Measurements from ENCODE around the gene AFG1L.
"Not testable (repeated sequence)": the region's sequence is repeated elsewhere in the genome, so short reads cannot be mapped to it uniquely, and the experiment has no call there.

AFG1L gene

GRCh38 chr6:108353853-108354252, 59.0 kb downstream of the AFG1L start:
- no peak for DNase-seq (ENCODE audit: low read depth)

- DNase-seq (ENCODE audit: low read depth), result no peak
Observed at GRCh38 chr6:108355120-108355519, 60.3 kb downstream of the AFG1L start.

- no peak for DNase-seq (ENCODE audit: low read depth)
Observed at GRCh38 chr6:108355890-108356289, 61.0 kb downstream of the AFG1L start.

GRCh38 chr6:108359901-108360882, 65.3 kb downstream of the AFG1L start:
- no peak for DNase-seq (ENCODE audit: low read depth)

- DNase-seq (ENCODE audit: low read depth), result no peak
Observed at GRCh38 chr6:108360919-108361311, 66.1 kb downstream of the AFG1L start.

GRCh38 chr6:108361312-108361932, 66.6 kb downstream of the AFG1L start:
- DNase-seq (ENCODE audit: low read depth), result no peak

GRCh38 chr6:108362455-108362854, 67.6 kb downstream of the AFG1L start:
- DNase-seq (ENCODE audit: low read depth), result no peak

- no peak for DNase-seq (ENCODE audit: low read depth)
Observed at GRCh38 chr6:108363113-108363512, 68.3 kb downstream of the AFG1L start.

- no peak for DNase-seq (ENCODE audit: low read depth)
Observed at GRCh38 chr6:108363889-108364313, 69.0 kb downstream of the AFG1L start.

GRCh38 chr6:108364470-108364869, 69.6 kb downstream of the AFG1L start:
- no peak for DNase-seq (ENCODE audit: low read depth)

GRCh38 chr6:108365478-108365877, 70.6 kb downstream of the AFG1L start:
- DNase-seq (ENCODE audit: low read depth), result peak; percentile 34

GRCh38 chr6:108366236-108366635, 71.4 kb downstream of the AFG1L start:
- DNase-seq (ENCODE audit: low read depth), result no peak

GRCh38 chr6:108368431-108369030, 73.7 kb downstream of the AFG1L start:
- DNase-seq (ENCODE audit: low read depth), result no peak

GRCh38 chr6:108380876-108381275, 86.0 kb downstream of the AFG1L start:
- DNase-seq (ENCODE audit: low read depth), result no peak

GRCh38 chr6:108383981-108384380, 89.1 kb downstream of the AFG1L start:
- DNase-seq (ENCODE audit: low read depth), result no peak

- DNase-seq (ENCODE audit: low read depth), result not testable (repeated sequence)
Observed at GRCh38 chr6:108389190-108389589, 94.3 kb downstream of the AFG1L start.

- no peak for DNase-seq (ENCODE audit: low read depth)
Observed at GRCh38 chr6:108395297-108395696, 100.4 kb downstream of the AFG1L start.

GRCh38 chr6:108403236-108403635, 108.4 kb downstream of the AFG1L start:
- no peak for DNase-seq (ENCODE audit: low read depth)

- no peak for DNase-seq (ENCODE audit: low read depth)
Observed at GRCh38 chr6:108406943-108407342, 112.1 kb downstream of the AFG1L start.

GRCh38 chr6:108407904-108408827, 113.3 kb downstream of the AFG1L start:
- peak; percentile 48 for DNase-seq (ENCODE audit: low read depth)

GRCh38 chr6:108408861-108409260, 114.0 kb downstream of the AFG1L start:
- no peak for DNase-seq (ENCODE audit: low read depth)
